Measurements from ENCODE around the gene TBL1XR1.
"Not testable (repeated sequence)": the region's sequence is repeated elsewhere in the genome, so short reads cannot be mapped to it uniquely, and the experiment has no call there.

TBL1XR1 gene

DNA sequence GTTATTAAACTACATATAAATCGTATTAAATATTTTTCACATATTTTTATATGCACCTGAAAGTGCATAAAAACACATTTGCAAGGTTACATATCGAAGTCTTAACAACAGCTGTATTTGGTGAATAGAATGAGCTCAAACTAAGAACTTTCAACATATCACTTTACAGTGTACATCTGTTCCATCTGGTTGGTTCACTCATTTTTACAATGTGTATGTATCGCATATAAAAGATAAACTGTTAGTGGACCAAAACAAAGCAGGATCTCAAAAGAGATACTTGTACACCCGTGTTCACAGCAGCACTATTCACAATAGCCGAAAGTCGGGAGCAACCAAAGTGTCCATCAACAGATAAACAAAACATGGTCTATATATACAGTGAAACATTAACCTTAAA lies 55.8 kb downstream of the TBL1XR1 start:
- no peak overlapping the region for H3K4me3 ChIP-seq (ENCODE audit: low read length)
- DNase-seq (ENCODE audit: low read depth), result no peak
- TF ChIP-seq, protein P1, sequence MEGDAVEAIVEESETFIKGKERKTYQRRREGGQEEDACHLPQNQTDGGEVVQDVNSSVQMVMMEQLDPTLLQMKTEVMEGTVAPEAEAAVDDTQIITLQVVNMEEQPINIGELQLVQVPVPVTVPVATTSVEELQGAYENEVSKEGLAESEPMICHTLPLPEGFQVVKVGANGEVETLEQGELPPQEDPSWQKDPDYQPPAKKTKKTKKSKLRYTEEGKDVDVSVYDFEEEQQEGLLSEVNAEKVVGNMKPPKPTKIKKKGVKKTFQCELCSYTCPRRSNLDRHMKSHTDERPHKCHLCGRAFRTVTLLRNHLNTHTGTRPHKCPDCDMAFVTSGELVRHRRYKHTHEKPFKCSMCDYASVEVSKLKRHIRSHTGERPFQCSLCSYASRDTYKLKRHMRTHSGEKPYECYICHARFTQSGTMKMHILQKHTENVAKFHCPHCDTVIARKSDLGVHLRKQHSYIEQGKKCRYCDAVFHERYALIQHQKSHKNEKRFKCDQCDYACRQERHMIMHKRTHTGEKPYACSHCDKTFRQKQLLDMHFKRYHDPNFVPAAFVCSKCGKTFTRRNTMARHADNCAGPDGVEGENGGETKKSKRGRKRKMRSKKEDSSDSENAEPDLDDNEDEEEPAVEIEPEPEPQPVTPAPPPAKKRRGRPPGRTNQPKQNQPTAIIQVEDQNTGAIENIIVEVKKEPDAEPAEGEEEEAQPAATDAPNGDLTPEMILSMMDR (conservative IDR thresholded peaks at IDR 0.05; ENCODE audit: low read length), result no peak

DNA sequence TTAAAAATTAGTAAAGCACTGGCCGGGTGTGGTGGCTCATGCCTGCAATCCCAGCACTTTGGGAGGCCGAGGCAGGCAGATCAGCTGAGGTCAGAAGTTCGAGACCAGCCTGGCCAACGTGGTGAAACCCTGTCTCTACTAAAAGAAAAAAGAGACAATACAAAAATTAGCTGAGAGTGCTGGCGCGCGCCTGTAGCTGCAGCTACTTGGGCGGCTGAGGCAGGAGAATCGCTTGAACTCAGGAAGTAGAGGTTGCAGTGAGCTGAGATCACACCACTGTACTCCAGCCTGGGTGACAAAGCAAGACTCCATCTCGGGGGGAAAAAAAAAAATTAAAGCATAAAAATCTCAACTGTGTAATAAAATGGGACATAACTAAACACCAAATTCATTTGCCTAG lies 58.1 kb downstream of the TBL1XR1 start:
- DNase-seq (ENCODE audit: low read depth); H3K4me3 ChIP-seq (ENCODE audit: low read length): not testable (repeated sequence)

DNA sequence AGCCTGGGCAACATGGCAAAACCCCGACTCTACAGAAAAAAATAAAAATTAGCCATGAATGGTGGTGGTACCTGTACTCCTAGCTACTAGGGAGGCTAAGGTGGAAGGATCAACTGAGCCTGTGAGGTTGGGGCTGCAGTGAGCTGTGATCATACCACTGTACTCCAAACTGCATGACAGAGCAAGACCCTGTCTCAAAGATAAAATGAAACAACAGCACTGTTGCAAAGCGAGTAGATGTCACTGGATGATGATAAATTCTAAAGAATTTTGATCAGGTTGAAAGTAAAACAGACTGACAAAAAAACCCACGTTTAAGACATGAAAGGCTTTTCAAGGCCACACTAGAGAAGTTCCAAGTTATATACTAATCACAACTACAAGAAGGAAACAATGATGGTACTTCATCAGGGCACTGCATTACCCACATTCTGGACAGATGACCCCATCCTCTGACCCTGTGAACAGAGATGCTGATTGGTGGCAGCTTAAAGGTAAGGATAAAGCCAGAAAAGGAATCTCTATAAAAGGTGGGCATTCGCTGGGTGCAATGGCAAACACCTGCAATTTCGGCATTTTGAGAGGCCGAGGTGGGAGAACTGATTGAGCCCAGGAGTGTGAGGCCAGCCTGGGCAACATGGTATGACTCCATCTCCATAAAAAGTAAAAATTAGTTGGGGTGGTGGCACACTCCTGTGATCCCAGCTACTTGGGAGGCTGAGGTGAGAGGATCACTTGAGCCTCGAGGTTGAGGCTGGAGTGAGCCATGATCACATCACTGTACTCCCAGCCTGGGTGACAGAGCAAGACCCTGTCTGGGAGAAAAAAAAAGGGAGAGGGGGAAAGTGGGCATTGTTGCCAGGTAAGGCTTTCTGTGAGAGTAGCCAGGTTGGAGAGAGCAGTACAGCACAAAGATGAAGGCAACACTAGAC lies 59.2 kb downstream of the TBL1XR1 start:
- H3K4me3 ChIP-seq (ENCODE audit: low read length), result no peak overlapping the region
- TF ChIP-seq, protein P1 (conservative IDR thresholded peaks at IDR 0.05; ENCODE audit: low read length), result no peak
- DNase-seq (ENCODE audit: low read depth), result no peak

DNA sequence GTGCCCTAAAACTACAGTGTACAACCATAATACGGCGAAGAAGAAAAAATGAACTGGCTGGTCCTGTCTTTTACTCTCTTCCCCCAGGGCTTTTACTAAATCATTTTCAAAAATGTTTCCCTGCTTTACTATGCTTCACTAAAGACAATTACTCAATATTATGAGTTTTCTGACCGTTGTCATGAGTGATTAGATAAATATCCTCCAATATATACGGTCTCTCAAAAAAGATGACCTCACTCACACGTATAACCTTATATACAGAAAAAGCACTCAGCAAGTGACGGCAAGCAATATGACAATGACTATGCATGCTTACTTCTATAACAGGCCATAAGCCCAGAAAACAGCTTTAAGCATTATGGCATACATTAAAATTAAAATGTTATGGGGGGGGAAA lies 60.5 kb downstream of the TBL1XR1 start:
- TF ChIP-seq, protein P1 (conservative IDR thresholded peaks at IDR 0.05; ENCODE audit: low read length), result no peak
- no peak overlapping the region for H3K4me3 ChIP-seq (ENCODE audit: low read length)
- no peak for DNase-seq (ENCODE audit: low read depth)

DNA sequence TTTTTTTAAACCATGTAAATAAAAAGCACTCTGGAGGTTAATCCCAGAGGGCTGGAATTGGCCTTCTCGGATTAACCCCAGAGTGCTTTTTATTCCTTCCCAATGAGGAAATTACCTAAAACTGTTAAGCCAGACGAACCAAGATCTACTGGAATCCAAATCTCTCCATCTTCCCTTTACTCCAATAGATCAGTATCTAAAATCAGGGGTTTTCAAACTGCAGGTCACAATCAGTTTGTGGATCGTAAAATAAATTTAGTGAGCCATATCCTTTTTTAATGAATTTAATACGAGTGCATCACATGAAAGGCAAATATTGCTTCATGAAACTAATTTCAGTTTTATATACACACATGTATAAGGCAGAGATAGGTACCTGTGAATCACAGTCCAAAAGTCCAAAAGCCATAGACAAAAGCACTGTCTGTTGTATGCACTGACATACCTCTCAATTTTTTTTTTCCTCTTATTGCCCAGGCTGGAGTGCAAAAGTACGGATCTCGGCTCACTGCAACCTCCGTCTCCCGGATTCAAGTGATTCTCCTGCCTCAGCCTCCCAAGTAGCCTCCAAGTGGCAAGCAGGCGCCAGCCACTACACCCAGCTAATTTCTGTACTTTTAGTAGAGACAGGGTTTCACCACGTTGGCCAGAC lies 61.3 kb downstream of the TBL1XR1 start:
- no peak for DNase-seq (ENCODE audit: low read depth)
- TF ChIP-seq, protein P1 (conservative IDR thresholded peaks at IDR 0.05; ENCODE audit: low read length), result no peak
- H3K4me3 ChIP-seq (ENCODE audit: low read length), result no peak overlapping the region

DNA sequence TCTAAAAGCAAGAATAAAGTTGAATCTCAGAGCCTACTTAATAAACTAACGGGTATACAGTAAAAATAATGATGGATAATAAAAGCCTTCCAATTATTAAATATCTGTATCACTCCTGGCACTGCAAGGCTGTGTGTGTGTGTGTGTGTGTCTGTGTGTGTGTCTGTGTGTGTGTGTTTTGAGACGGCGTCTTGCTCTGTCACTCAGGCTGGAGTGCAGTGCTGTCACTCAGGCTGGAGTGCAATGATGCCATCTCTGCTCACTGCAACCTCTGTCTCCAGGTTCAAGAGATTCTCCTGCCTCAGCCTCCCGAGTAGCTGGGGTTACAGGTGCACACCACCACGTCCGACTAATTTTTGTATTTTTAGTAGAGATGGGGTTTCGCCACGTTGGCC lies 62.5 kb downstream of the TBL1XR1 start:
- no peak for DNase-seq (ENCODE audit: low read depth)
- no peak overlapping the region for H3K4me3 ChIP-seq (ENCODE audit: low read length)
- TF ChIP-seq, protein P1 (conservative IDR thresholded peaks at IDR 0.05; ENCODE audit: low read length), result no peak

DNA sequence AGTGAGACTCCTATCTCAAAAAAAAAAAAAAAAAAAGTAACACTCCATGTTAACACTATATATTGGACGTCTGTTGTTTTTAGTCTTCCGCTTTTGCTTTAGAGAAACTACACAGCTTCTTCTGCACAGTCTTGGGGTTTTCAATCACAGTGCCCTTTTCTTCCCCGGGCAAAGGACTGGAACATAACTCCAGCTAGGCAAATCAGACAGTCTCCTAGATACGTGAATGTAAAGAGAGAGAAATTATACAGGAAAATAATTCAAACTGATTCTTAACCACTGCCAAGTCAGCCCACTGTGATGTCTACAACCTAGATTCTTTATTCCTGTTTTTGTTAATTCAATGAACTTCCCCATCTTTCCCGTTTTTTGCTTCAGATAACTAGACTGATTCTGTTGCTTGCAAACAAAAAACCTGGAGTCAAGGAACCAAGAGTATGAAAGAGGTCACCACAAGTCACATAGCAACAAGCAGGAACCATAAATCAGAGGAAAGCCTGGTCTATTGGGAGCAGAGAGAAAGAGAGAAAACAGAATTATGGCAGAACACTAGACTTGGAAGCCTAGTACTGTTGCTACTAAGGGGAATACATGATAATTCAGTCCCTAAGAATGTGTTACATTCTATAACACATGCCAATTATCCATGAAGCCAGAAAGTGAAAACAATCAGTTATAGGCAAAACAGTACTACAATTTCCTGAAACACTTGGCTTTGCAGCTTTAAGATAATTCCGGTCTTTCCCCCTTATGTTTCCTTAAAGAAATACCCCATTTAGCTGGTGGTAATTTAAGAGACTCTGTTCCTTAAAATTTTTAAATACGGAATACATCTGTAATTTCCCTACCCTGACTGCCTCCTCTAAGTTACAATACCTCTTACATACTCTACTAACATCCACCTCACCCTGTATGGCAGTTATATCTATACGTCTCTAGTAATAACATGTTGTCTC lies 63.1 kb downstream of the TBL1XR1 start:
- peak; percentile 25 for DNase-seq (ENCODE audit: low read depth)
- TF ChIP-seq, protein P1 (conservative IDR thresholded peaks at IDR 0.05; ENCODE audit: low read length), result no peak
- no peak overlapping the region for H3K4me3 ChIP-seq (ENCODE audit: low read length)
